DND-41 (cell line): ENCODE data around the gene SERINC4.
A peak's percentile ranks its signal among the peaks of the same experiment; 100 is the strongest.
"Not testable (repeated sequence)": the region's sequence is repeated elsewhere in the genome, so short reads cannot be mapped to it uniquely, and the experiment has no call there.

Source experiments
- ATAC-seq: fragments of 200-7000 bp; cut with Tn5 transposase; 3 replicates; pipeline ENCODE4 v1.9.1; 2021; ENCODE audit warnings: low read depth; ENCODE audit not compliant: insufficient read depth
- DNase-seq: peaks from one replicate; pipeline ENCODE4 v3.0.0-alpha.2; 2020
- H2AFZ ChIP-seq: 2 replicates; pipeline ENCODE4 v1.6.0; 2012; ENCODE audit warnings: low read depth, low read length
- H3K27ac ChIP-seq: 2 replicates; pipeline ENCODE4 v1.5.1; 2012; ENCODE audit warnings: low read length, inconsistent platforms
- H3K27me3 ChIP-seq: fragments of 200-600 bp; sonication (generic); 2 replicates; pipeline ENCODE4 v1.6.0; 2012; ENCODE audit warnings: low read length, mild to moderate bottlenecking, inconsistent platforms; ENCODE audit not compliant: insufficient read depth, poor library complexity
- H3K36me3 ChIP-seq: 2 replicates; pipeline ENCODE4 v1.5.1; 2012; ENCODE audit warnings: low read length, inconsistent platforms; ENCODE audit not compliant: insufficient read depth
- H3K4me1 ChIP-seq: 2 replicates; pipeline ENCODE4 v1.5.1; 2012; ENCODE audit warnings: mild to moderate bottlenecking, low read length; ENCODE audit not compliant: insufficient read depth
- H3K4me2 ChIP-seq: 2 replicates; pipeline ENCODE4 v1.6.0; 2012; ENCODE audit warnings: mild to moderate bottlenecking, moderate library complexity, low read length, inconsistent platforms; ENCODE audit not compliant: insufficient read depth
- H3K4me3 ChIP-seq, 2 experiments: fragments of 200-600 bp in 1 of 2; shearing (Covaris generic) in 1 of 2; 2 replicates each; pipeline ENCODE4 v1.5.1; 2012 to 2016; ENCODE audit warnings: inconsistent platforms in 2 of 2, low read length in 2 of 2, mild to moderate bottlenecking in 2 of 2, low read depth in 1 of 2, moderate library complexity in 1 of 2
- H3K79me2 ChIP-seq: 2 replicates; pipeline ENCODE4 v1.6.0; 2012; ENCODE audit warnings: low read length, inconsistent platforms; ENCODE audit not compliant: insufficient read depth
- H3K9ac ChIP-seq: 2 replicates; pipeline ENCODE4 v1.6.0; 2012; ENCODE audit warnings: low read depth, mild to moderate bottlenecking, inconsistent platforms, low read length, moderate library complexity
- H3K9me3 ChIP-seq: 2 replicates; pipeline ENCODE4 v1.5.1; 2012; ENCODE audit warnings: low read length, moderate library complexity, mild to moderate bottlenecking, inconsistent platforms; ENCODE audit not compliant: insufficient read depth, severe bottlenecking
- H4K20me1 ChIP-seq: 2 replicates; pipeline ENCODE4 v1.6.0; 2012; ENCODE audit warnings: low read length; ENCODE audit not compliant: insufficient read depth
- CTCF ChIP-seq: IDR thresholded peaks from 2 replicates; pipeline ENCODE4 v1.5.1; 2012; ENCODE audit warnings: borderline replicate concordance, low read length, moderate library complexity, mild to moderate bottlenecking; ENCODE audit not compliant: poor library complexity, severe bottlenecking; ENCODE audit errors: extremely low read depth
- EZH2 ChIP-seq: IDR thresholded peaks from 3 replicates; pipeline ENCODE4 v1.6.1; 2012; ENCODE audit warnings: borderline replicate concordance, low read depth, mild to moderate bottlenecking, moderate library complexity, low read length, inconsistent platforms; ENCODE audit not compliant: severe bottlenecking

Gene SERINC4

GRCh38 chr15:43828061-43828657 lies 28.1 kb upstream of the SERINC4 start:
- no peaks in the 10 kb centered on the region for H3K27me3 ChIP-seq
- DNase-seq (peak; percentile 35), ATAC-seq (peak; percentile 34; the same call in 1 of the 3 replicates)
- H3K9ac ChIP-seq, result peak overlapping the region; percentile 68
- peaks cover 11% of the 10 kb centered on the region; the same call in 1 of the 2 replicates for H4K20me1 ChIP-seq
- TF ChIP-seq CTCF (no peak), EZH2 (no peak)
- peak overlapping the region; percentile 79 for H3K4me2 ChIP-seq
- no peaks in the 10 kb centered on the region for H3K9me3 ChIP-seq
- peak overlapping the region; percentile 95 for H3K27ac ChIP-seq
- peak overlapping the region; percentile 48 to 97; a peak in 3 of 4 replicates for H3K4me3 ChIP-seq
- peaks cover 26% of the 10 kb centered on the region for H3K36me3 ChIP-seq
- H3K79me2 ChIP-seq, result peaks cover 99% of the 10 kb centered on the region
- no peak overlapping the region for H2AFZ ChIP-seq
- peaks cover 82% of the 10 kb centered on the region for H3K4me1 ChIP-seq

GRCh38 chr15:43826508-43827341 lies 26.7 kb upstream of the SERINC4 start, which contains the start of gene WDR76:
Gene WDR76, plus strand, starts transcription at chr15:43827002. Its CDS starts 31 bp downstream, at chr15:43827033.
- Histone ChIP-seq H3K4me1 (peaks cover 81% of the 10 kb centered on the region), H3K9me3 (no peaks in the 10 kb centered on the region), H4K20me1 (peaks cover 6% of the 10 kb centered on the region; the same call in 1 of the 2 replicates), H3K79me2 (peaks cover 97% of the 10 kb centered on the region), H3K4me3 (peak within 1 kb of the TSS; percentile 48 to 97; a peak in 3 of 4 replicates), H3K9ac (peak within 1 kb of the TSS; percentile 68), H3K36me3 (peaks cover 18% of the 10 kb centered on the region), H3K4me2 (peak within 1 kb of the TSS; percentile 79), H3K27me3 (no peaks in the 10 kb centered on the region), H3K27ac (peak within 1 kb of the TSS; percentile 95), H2AFZ (peak within 1 kb of the TSS; percentile 89)
- ATAC-seq (peak; percentile 73), DNase-seq (peak; percentile 81)
- no peak for TF ChIP-seq CTCF
- no peak for TF ChIP-seq EZH2

GRCh38 chr15:43826029-43826507 lies 26.0 kb upstream of the SERINC4 start:
- H3K4me2 ChIP-seq, result peak overlapping the region; percentile 79
- no peaks in the 10 kb centered on the region for H3K9me3 ChIP-seq
- H4K20me1 ChIP-seq, result peaks cover 6% of the 10 kb centered on the region; the same call in 1 of the 2 replicates
- ATAC-seq (no peak), DNase-seq (no peak)
- H3K4me1 ChIP-seq, result peaks cover 78% of the 10 kb centered on the region
- peaks cover 13% of the 10 kb centered on the region for H3K36me3 ChIP-seq
- no peaks in the 10 kb centered on the region for H3K27me3 ChIP-seq
- H2AFZ ChIP-seq, result peak overlapping the region; percentile 89; the same call in 1 of the 2 replicates
- peaks cover 97% of the 10 kb centered on the region for H3K79me2 ChIP-seq
- peak overlapping the region; percentile 95 for H3K27ac ChIP-seq
- H3K9ac ChIP-seq, result peak overlapping the region; percentile 68
- no peak for TF ChIP-seq CTCF
- no peak for TF ChIP-seq EZH2
- H3K4me3 ChIP-seq, result peak overlapping the region; percentile 48 to 97; a peak in 3 of 4 replicates

- H3K9me3 ChIP-seq, DNase-seq, H4K20me1 ChIP-seq, H3K27me3 ChIP-seq, ATAC-seq: not testable (repeated sequence)
- Histone ChIP-seq H3K79me2 (peaks cover 97% of the 10 kb centered on the region), H3K36me3 (peaks cover 13% of the 10 kb centered on the region), H3K4me3 (peak overlapping the region; percentile 7 to 97; a peak in 3 of 4 replicates), H3K27ac (peak overlapping the region; percentile 95), H3K4me2 (peak overlapping the region; percentile 79), H3K9ac (peak overlapping the region; percentile 68), H3K4me1 (peaks cover 78% of the 10 kb centered on the region), H2AFZ (0 out of 2 replicates have a peak overlapping the region, but pooled peaks have one; percentile 89)
Observed at GRCh38 chr15:43825305-43825704, 25.3 kb upstream of the SERINC4 start.
